Ectodermal cell (in vitro differentiated cells): ENCODE data around the gene ZMAT5.

ENCODE experiments used
- H3K27ac ChIP-seq: 2 replicates; pipeline ENCODE4 v1.7.0; 2013; ENCODE audit warnings: mild to moderate bottlenecking, low read depth, low read length; ENCODE audit not compliant: insufficient read depth, poor library complexity, severe bottlenecking
- H3K27me3 ChIP-seq: 2 replicates; pipeline ENCODE4 v1.7.0; 2013; ENCODE audit warnings: mild to moderate bottlenecking, low read length; ENCODE audit not compliant: insufficient read depth, control insufficient read depth, poor library complexity, severe bottlenecking
- H3K36me3 ChIP-seq: one replicate; pipeline ENCODE4 v1.7.0; 2013; ENCODE audit warnings: low read length; ENCODE audit not compliant: control insufficient read depth, insufficient read depth
- H3K4me1 ChIP-seq: one replicate; pipeline ENCODE4 v1.7.0; 2013; ENCODE audit warnings: low read length; ENCODE audit not compliant: control insufficient read depth, insufficient read depth
- H3K4me3 ChIP-seq: 2 replicates; pipeline ENCODE4 v1.7.0; 2013; ENCODE audit warnings: low read depth, low read length, control low read depth; ENCODE audit not compliant: insufficient read depth
- H3K9me3 ChIP-seq: 2 replicates; pipeline ENCODE4 v1.7.0; 2013; ENCODE audit warnings: mild to moderate bottlenecking, low read length, moderate library complexity; ENCODE audit not compliant: control insufficient read depth
- WGBS, 2 experiments: methylation state at CpG; one replicate each; pipeline ENCODE4 v1.1.7; 2013; ENCODE audit warnings: missing lambda C conversion rate in 2 of 2; 5-methylcytosine and 5-hydroxymethylcytosine counted together

Gene ZMAT5

DNA sequence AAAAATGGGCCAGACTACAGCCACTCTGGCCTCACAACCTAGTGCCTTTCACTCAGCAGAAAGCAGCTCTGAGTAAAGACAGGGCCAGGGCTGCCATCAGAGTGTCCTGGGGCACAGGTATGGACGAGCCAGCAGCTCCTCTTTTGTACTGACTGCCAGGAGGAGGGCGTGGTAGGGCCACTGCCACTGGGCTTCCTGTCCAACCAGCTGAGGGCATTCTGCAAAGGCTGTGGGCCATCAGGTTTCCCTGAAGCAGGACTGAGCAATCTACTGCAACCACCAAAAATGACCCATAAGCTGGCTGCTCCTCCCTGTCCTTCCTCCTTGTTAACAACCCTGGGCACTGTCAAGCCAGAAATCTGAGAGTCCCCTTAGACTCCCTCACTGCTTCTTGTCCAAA is 38.2 kb upstream of the ZMAT5 start:
- H3K27me3 ChIP-seq: no peaks in the 10 kb centered on the region
- no peaks in the 10 kb centered on the region for H3K9me3 ChIP-seq
- peaks cover 21% of the 10 kb centered on the region for H3K36me3 ChIP-seq
- WGBS, 2 experiments: 90 to 93% methylated on average over 2 of the region's 2 CpGs
- no peak overlapping the region for H3K4me3 ChIP-seq
- no peaks in the 10 kb centered on the region for H3K4me1 ChIP-seq
- H3K27ac ChIP-seq: no peak overlapping the region

GRCh38 chr22:29803190-29803589 is 36.4 kb upstream of the ZMAT5 start:
- H3K36me3 ChIP-seq: peaks cover 20% of the 10 kb centered on the region
- no peaks in the 10 kb centered on the region for H3K9me3 ChIP-seq
- 100% methylated on average over 2 of the region's 2 CpGs for WGBS, 2 experiments

GRCh38 chr22:29801796-29802195 is 35.0 kb upstream of the ZMAT5 start:
- no peak overlapping the region for H3K4me3 ChIP-seq
- H3K4me1 ChIP-seq: no peaks in the 10 kb centered on the region
- H3K9me3 ChIP-seq: no peaks in the 10 kb centered on the region
- H3K36me3 ChIP-seq: peaks cover 16% of the 10 kb centered on the region
- 94 to 96% methylated on average over 8 of the region's 8 CpGs for WGBS, 2 experiments
- no peak overlapping the region for H3K27ac ChIP-seq
- H3K27me3 ChIP-seq: no peaks in the 10 kb centered on the region

More at GRCh38 chr22:29803190-29803589, 36.4 kb upstream of the ZMAT5 start:
- Histone ChIP-seq H3K27ac (no peak overlapping the region), H3K4me3 (no peak overlapping the region), H3K4me1 (no peaks in the 10 kb centered on the region), H3K27me3 (no peaks in the 10 kb centered on the region)

DNA sequence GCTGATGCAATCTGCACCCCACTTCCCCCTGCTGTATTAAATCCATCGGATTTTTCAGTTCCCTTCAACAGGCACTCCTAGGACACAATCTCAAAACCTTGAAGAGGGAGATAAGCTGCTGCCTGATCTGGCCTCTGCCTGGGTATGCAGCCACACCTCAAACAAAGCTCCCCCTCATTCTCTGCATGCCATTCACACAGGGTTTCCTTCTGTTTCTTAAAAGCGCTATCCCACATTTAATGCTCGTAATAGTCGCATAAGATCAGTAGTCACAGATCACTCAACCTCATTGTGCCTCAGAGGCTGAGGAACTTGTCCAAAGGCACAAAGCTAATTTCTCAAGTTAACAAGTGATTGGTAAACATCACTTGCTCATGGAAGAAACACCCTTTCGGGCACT is 34.3 kb upstream of the ZMAT5 start:
- H3K36me3 ChIP-seq: peaks cover 11% of the 10 kb centered on the region
- H3K27ac ChIP-seq: no peak overlapping the region
- H3K4me3 ChIP-seq: no peak overlapping the region
- H3K4me1 ChIP-seq: no peaks in the 10 kb centered on the region
- H3K9me3 ChIP-seq: no peaks in the 10 kb centered on the region
- H3K27me3 ChIP-seq: no peaks in the 10 kb centered on the region
- 87 to 91% methylated on average over 5 of the region's 5 CpGs for WGBS, 2 experiments

DNA sequence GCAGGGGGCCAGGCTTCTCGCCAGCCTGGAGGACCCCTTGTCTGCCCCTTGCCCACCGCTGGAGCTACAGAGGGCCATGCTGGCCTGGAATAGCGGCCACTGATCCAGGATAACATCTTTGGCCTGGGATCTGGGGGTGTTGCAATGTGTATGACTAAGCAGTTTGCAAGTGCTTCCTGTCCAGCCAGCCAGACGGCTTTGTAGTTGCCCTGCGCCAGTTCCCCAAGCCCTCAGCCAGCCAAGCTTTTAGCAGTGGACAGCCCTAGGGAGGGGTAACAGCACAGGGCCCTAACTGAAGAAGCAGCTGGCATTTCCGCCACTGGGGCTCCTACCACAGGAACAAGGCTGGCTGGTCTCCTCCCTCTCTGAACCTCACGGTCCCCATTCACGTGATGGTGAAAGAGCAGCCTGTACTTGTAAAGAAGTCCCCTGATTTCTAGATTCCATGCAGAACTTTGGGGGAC is 32.4 kb upstream of the ZMAT5 start:
- Histone ChIP-seq H3K4me3 (no peak overlapping the region), H3K27me3 (no peaks in the 10 kb centered on the region), H3K27ac (no peak overlapping the region), H3K36me3 (peaks cover 6% of the 10 kb centered on the region), H3K9me3 (no peaks in the 10 kb centered on the region), H3K4me1 (no peaks in the 10 kb centered on the region)
- WGBS, 2 experiments: 94 to 97% methylated on average over 8 of the region's 8 CpGs

DNA sequence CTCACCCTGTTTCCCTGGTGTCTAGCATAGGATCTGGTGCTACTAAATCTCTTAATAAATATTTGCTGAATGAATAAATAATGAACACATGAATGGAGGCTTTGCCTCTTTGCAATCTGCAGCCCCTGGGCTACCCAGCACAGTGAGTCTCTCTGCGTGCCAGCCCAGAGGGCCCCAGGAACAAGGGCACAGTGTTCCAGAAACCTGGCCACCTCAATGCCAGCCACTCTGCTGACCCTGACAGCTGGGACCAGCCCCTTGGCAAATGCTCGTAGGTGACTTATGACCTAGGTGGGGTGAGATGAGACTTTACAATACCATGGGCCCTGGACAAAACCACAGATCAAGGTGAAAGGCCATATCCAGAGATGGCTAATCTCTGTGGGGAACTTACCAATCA is 32.0 kb upstream of the ZMAT5 start:
- Histone ChIP-seq H3K4me3 (no peak overlapping the region), H3K9me3 (no peaks in the 10 kb centered on the region), H3K4me1 (no peaks in the 10 kb centered on the region), H3K27me3 (no peaks in the 10 kb centered on the region), H3K27ac (no peak overlapping the region), H3K36me3 (peaks cover 6% of the 10 kb centered on the region)
- 96 to 100% methylated on average over 2 of the region's 2 CpGs for WGBS, 2 experiments

DNA sequence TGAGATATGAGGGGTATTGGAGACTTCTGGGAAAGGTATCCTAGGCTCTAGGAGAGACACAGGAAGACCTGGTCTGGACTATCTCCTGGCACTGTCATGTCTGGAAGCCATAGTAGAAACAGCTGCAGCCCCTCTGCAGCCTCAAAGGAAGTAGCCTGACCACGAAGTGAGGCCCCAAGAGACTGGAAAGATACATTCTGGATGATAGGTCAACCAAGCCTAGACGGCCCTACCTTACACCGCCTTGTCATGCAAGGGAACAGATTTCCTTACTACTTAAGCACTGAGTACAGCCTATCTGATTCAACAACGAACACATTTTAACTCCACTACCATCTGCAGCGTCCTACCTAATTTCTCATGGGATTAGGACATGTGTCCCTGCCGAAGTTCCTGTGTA is 31.5 kb upstream of the ZMAT5 start:
- H3K36me3 ChIP-seq: peaks cover 6% of the 10 kb centered on the region
- H3K4me1 ChIP-seq: no peaks in the 10 kb centered on the region
- no peak overlapping the region for H3K27ac ChIP-seq
- 91 to 94% methylated on average over 6 of the region's 6 CpGs for WGBS, 2 experiments
- H3K27me3 ChIP-seq: no peaks in the 10 kb centered on the region
- no peaks in the 10 kb centered on the region for H3K9me3 ChIP-seq
- H3K4me3 ChIP-seq: no peak overlapping the region

GRCh38 chr22:29797351-29797750 is 30.5 kb upstream of the ZMAT5 start:
- Histone ChIP-seq H3K27me3 (no peaks in the 10 kb centered on the region), H3K4me3 (no peak overlapping the region), H3K9me3 (no peaks in the 10 kb centered on the region), H3K36me3 (peaks cover 11% of the 10 kb centered on the region), H3K27ac (no peak overlapping the region), H3K4me1 (no peaks in the 10 kb centered on the region)
- 89 to 93% methylated on average over 3 of the region's 3 CpGs for WGBS, 2 experiments

DNA sequence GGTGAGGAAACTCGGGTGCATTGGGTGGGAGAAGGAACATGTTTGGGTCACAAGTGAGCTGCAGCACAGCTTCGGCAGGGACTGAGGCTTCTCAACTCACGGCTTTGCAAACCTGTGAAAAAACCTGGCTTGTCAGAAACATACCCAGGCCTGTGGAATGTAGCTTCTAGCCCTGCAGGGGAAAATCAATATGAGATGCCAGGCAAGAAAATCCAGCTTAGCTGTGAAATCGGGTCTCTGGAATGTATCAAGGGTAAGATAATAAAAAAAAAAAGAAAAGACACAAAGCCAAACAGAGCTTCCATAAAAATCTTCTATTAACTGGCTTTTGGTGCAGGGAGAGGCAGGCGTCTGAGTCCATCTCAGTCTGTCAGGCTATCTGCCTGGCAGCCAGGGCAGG is 28.9 kb upstream of the ZMAT5 start:
- Histone ChIP-seq H3K36me3 (peaks cover 11% of the 10 kb centered on the region), H3K27ac (no peak overlapping the region), H3K4me3 (no peak overlapping the region), H3K4me1 (no peaks in the 10 kb centered on the region), H3K9me3 (no peaks in the 10 kb centered on the region), H3K27me3 (no peaks in the 10 kb centered on the region)
- 92 to 93% methylated on average over 5 of the region's 5 CpGs for WGBS, 2 experiments

DNA sequence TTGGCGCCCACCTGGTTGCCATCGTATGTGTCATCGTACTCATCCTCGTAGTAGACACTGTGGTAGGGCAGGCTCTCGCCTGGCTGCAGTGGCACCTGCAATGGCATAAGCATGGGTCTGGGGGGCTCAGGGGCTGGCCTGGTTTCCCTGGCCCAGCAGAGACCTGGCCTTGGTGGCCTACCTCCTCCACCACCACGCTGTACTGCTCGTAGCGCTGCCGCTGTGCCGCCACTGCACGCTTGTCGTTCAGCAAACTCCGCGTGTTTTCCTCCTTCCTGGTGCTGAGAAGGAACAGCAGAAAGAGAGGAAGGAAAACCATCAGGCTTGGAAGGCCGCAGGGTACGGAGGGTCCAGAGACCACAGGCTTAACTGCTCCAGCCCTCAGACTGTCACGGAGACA is 26.6 kb upstream of the ZMAT5 start:
- peaks cover 19% of the 10 kb centered on the region for H3K36me3 ChIP-seq
- no peaks in the 10 kb centered on the region for H3K27me3 ChIP-seq
- no peak overlapping the region for H3K4me3 ChIP-seq
- H3K27ac ChIP-seq: no peak overlapping the region
- no peaks in the 10 kb centered on the region for H3K9me3 ChIP-seq
- H3K4me1 ChIP-seq: no peaks in the 10 kb centered on the region
- WGBS, 2 experiments: 96 to 97% methylated on average over 17 of the region's 17 CpGs

GRCh38 chr22:29790061-29790460 is 23.3 kb upstream of the ZMAT5 start:
- H3K36me3 ChIP-seq: peaks cover 19% of the 10 kb centered on the region
- WGBS, 2 experiments: 94 to 97% methylated on average over 5 of the region's 5 CpGs

More at GRCh38 chr22:29790061-29790460, 23.3 kb upstream of the ZMAT5 start:
- H3K27me3 ChIP-seq: no peaks in the 10 kb centered on the region
- no peak overlapping the region for H3K27ac ChIP-seq
- H3K4me3 ChIP-seq: no peak overlapping the region
- H3K9me3 ChIP-seq: no peaks in the 10 kb centered on the region
- no peaks in the 10 kb centered on the region for H3K4me1 ChIP-seq
